Breast epithelium (tissue), 4 donors: ENCODE measurements around the gene ELAC1. TPM values are rescaled to one million over a fixed set of nuclear protein-coding genes. Genes with fewer than 3 reads are reported as not detected.

Experiments
- DNase-seq, 2 donors: peaks; one replicate each; pipeline ENCODE4 v3.0.0-alpha.2; 2019; ENCODE audit warnings: low spot score in 2 of 2
- H3K27ac ChIP-seq, 2 donors: fragments of 200-600 bp; sonication (generic) in 1 of 2; one replicate each; pipeline ENCODE4 v1.5.1; 2016 to 2019; ENCODE audit warnings: mild to moderate bottlenecking in 1 of 2
- H3K27me3 ChIP-seq, 2 donors: fragments of 200-600 bp; sonication (generic) in 1 of 2; one replicate each; pipeline versions ENCODE4 v1.5.1 to v1.6.0; 2017 to 2019; ENCODE audit warnings: control low read depth in 1 of 2, mild to moderate bottlenecking in 1 of 2
- H3K36me3 ChIP-seq: fragments of 200-600 bp; one replicate; pipeline ENCODE4 v1.5.1; 2019
- H3K4me1 ChIP-seq, 2 donors: fragments of 200-600 bp; sonication (generic); one replicate each; pipeline ENCODE4 v1.5.1; 2016 to 2019; ENCODE audit warnings: control low read depth in 1 of 2
- H3K4me3 ChIP-seq, 3 donors: fragments of 200-600 bp; sonication (generic); 1 replicate in 2 of 3; 2 replicates in 1 of 3; pipeline ENCODE4 v1.5.1; 2016 to 2019; ENCODE audit warnings: mild to moderate bottlenecking in 3 of 3, moderate library complexity in 2 of 3
- H3K9me3 ChIP-seq, 2 donors: fragments of 200-600 bp; sonication (generic) in 1 of 2; one replicate each; pipeline ENCODE4 v1.5.1; 2016 to 2019; ENCODE audit warnings: control low read depth in 1 of 2
- CTCF ChIP-seq, 3 donors: fragments of 450-650 bp; IDR thresholded peaks; one replicate each; pipeline ENCODE4 v1.5.1; 2016 to 2017; ENCODE audit warnings: antibody characterized with exemption in 3 of 3, mild to moderate bottlenecking in 3 of 3, moderate library complexity in 3 of 3
- POLR2A ChIP-seq: fragments of 450-650 bp; IDR thresholded peaks from one replicate; pipeline ENCODE4 v1.6.1; 2016; ENCODE audit warnings: antibody characterized with exemption, mild to moderate bottlenecking, moderate library complexity
- POLR2AphosphoS5 ChIP-seq, 3 donors: sonication (generic); formaldehyde crosslinking; IDR thresholded peaks; one replicate each; pipeline ENCODE4 v1.6.1; 2017; ENCODE audit warnings: antibody characterized with exemption in 3 of 3
- intact Hi-C: fragments of 100-400 bp; cut with DNase I; formaldehyde crosslinking; loops from one replicate; pipeline ENCODE4 v1.15.1; 2023; ENCODE audit warnings: low total_unique reads
- total RNA-seq, 3 donors: library from RNA; depleted of rRNA; stranded (reverse); fragments of >200 nt; gene quantifications; one replicate each; pipeline ENCODE4 v1.1.0, GENCODE V29; 2016

ELAC1 gene
- total RNA-seq, 3 donors from 2014 or later: 4.8 to 6.9 (median 5.8) TPM

GRCh38 chr18:50953822-50954221, 14.0 kb upstream of the ELAC1 start:
- H3K27ac ChIP-seq: no peak overlapping the region
- H3K9me3 ChIP-seq: no peaks in the 10 kb centered on the region
- intact Hi-C loops: no loop called here
- H3K4me3 ChIP-seq: no peak overlapping the region
- H3K4me1 ChIP-seq: no peaks in the 10 kb centered on the region
- no peak for TF ChIP-seq CTCF (IDR thresholded peaks at IDR 0.05)
- no peak for TF ChIP-seq POLR2AphosphoS5 (IDR thresholded peaks at IDR 0.05)
- TF ChIP-seq POLR2A: no peak
- H3K27me3 ChIP-seq: no peaks in the 10 kb centered on the region
- no peak for DNase-seq
- no peaks in the 10 kb centered on the region for H3K36me3 ChIP-seq

GRCh38 chr18:50955253-50955652, 12.6 kb upstream of the ELAC1 start:
- intact Hi-C loops: no loop called here
- no peak for TF ChIP-seq POLR2A
- no peak for TF ChIP-seq POLR2AphosphoS5 (IDR thresholded peaks at IDR 0.05)
- no peak for TF ChIP-seq CTCF (IDR thresholded peaks at IDR 0.05)
- Histone ChIP-seq H3K9me3 (no peaks in the 10 kb centered on the region), H3K36me3 (no peaks in the 10 kb centered on the region), H3K4me1 (no peaks in the 10 kb centered on the region), H3K27me3 (no peaks in the 10 kb centered on the region), H3K27ac (no peak overlapping the region), H3K4me3 (no peak overlapping the region)
- DNase-seq: no peak

- H3K27me3 ChIP-seq: no peaks in the 10 kb centered on the region
- H3K4me3 ChIP-seq: no peak overlapping the region
- no peaks in the 10 kb centered on the region for H3K36me3 ChIP-seq
- peaks cover 0 to under 1% of the 10 kb centered on the region in 2 donors for H3K9me3 ChIP-seq
- intact Hi-C loops: no loop called here
- no peaks in the 10 kb centered on the region for H3K4me1 ChIP-seq
- DNase-seq: no peak
- H3K27ac ChIP-seq: no peak overlapping the region
- TF ChIP-seq CTCF (IDR thresholded peaks at IDR 0.05): no peak
- no peak for TF ChIP-seq POLR2AphosphoS5 (IDR thresholded peaks at IDR 0.05)
- no peak for TF ChIP-seq POLR2A
Observed at GRCh38 chr18:50956116-50956515, 11.7 kb upstream of the ELAC1 start.

GRCh38 chr18:50961974-50962373, 5.9 kb upstream of the ELAC1 start:
- TF ChIP-seq POLR2AphosphoS5 (IDR thresholded peaks at IDR 0.05) (no peak), POLR2A (no peak), CTCF (IDR thresholded peaks at IDR 0.05) (no peak)
- H3K27ac ChIP-seq: no peak overlapping the region
- H3K9me3 ChIP-seq: peaks cover 14 to 23% of the 10 kb centered on the region in 2 donors
- H3K27me3 ChIP-seq: no peaks in the 10 kb centered on the region
- DNase-seq: no peak
- no peak overlapping the region for H3K4me3 ChIP-seq
- H3K36me3 ChIP-seq: no peaks in the 10 kb centered on the region
- intact Hi-C loops: no loop called here
- no peaks in the 10 kb centered on the region for H3K4me1 ChIP-seq

GRCh38 chr18:50969448-50969847, 1.6 kb downstream of the ELAC1 start:
- peaks cover 0 to 14% of the 10 kb centered on the region in 2 donors for H3K4me1 ChIP-seq
- TF ChIP-seq CTCF (IDR thresholded peaks at IDR 0.05) (no peak), POLR2A (no peak), POLR2AphosphoS5 (IDR thresholded peaks at IDR 0.05) (no peak)
- no peak overlapping the region for H3K27ac ChIP-seq
- no peak for DNase-seq
- no peaks in the 10 kb centered on the region for H3K9me3 ChIP-seq
- intact Hi-C loops: no loop called here
- no peaks in the 10 kb centered on the region for H3K36me3 ChIP-seq
- H3K4me3 ChIP-seq: no peak overlapping the region
- H3K27me3 ChIP-seq: no peaks in the 10 kb centered on the region
